Jurkat, Clone E6-1 (cell line): ENCODE data around the gene PLXNC1.
A peak's percentile ranks its signal among the peaks of the same experiment; 100 is the strongest.

ENCODE experiments used
- DNase-seq: peaks from one replicate; pipeline ENCODE4 v3.0.0-alpha.2; 2011; ENCODE audit warnings: low read depth, low spot score
- H3K4me3 ChIP-seq: 2 replicates; pipeline ENCODE4 v1.5.1; 2011; ENCODE audit warnings: mild to moderate bottlenecking, low read length, control low read depth, moderate library complexity

PLXNC1 gene

DNA sequence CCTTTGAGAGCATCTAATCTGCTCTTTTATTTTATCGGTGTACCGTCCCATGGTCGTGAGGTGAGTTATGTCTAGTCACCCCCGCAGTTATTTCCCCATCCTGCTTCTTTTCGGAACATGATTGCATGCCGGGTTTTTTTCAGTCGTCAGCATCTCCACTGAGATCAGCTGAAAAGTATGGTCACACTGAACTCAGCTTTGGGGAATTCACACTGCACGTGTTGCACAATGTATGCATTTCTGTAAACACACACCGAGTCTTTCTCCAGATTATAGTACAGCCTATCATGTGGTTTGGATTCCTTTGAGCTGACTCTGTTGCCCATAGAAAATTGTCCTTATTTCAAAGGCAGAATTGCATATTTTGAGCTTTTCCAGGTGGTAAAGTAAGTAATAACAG, 24.6 kb downstream of the PLXNC1 start:
- no peak for DNase-seq
- no peak overlapping the region for H3K4me3 ChIP-seq

DNA sequence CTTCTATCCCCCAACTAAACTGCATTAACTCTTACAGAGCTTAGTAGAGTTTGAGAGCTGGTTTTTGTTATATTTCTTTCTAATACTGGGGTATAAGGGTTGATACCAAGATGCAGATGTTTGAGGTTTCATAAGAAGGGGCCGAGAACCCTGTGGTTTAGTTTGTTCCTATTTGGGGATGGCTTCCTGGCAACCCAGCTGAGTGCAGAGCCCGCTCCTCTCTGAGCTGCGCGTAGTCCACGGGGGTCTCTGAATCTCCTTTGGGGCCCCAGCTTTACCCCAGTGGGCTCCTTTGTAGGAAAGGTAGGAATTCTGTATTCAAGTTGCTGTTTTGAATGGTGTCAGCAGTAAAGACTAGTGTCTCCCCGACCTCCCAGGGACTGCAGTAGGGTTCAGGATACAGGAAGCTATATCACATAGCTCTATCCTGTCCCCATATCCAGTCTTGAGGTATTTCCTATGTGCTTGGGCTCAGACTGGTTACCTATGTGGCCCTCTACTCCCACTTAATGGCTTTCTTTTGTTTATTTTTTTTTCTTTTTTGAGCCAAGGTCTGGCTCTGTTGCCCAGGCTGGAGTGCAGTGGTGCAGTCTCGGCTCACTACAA, 25.4 kb downstream of the PLXNC1 start:
- H3K4me3 ChIP-seq, result peak overlapping the region; percentile 3; the same call in 1 of the 2 replicates
- DNase-seq, result peak; percentile 40

DNA sequence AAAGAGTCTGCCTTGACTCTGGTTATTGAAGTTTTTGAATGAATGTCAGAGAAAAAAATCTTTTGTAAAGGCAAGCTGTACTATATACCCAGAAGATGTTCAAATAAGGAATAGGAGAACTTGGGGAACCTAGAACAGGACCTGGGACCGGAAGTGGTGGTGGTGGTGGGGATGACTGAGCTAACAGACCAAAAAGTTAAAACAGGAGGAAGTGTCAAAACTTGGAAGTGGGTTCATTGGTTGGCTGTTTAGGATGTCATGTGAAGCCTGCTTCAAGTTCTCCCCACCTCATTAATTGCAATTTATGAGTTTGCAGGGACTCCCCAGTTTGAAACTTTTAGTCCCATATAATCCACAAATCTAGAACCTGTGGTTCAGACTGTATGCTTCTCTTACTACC, 26.2 kb downstream of the PLXNC1 start:
- peak; percentile 76 for DNase-seq
- no peak overlapping the region for H3K4me3 ChIP-seq

DNA sequence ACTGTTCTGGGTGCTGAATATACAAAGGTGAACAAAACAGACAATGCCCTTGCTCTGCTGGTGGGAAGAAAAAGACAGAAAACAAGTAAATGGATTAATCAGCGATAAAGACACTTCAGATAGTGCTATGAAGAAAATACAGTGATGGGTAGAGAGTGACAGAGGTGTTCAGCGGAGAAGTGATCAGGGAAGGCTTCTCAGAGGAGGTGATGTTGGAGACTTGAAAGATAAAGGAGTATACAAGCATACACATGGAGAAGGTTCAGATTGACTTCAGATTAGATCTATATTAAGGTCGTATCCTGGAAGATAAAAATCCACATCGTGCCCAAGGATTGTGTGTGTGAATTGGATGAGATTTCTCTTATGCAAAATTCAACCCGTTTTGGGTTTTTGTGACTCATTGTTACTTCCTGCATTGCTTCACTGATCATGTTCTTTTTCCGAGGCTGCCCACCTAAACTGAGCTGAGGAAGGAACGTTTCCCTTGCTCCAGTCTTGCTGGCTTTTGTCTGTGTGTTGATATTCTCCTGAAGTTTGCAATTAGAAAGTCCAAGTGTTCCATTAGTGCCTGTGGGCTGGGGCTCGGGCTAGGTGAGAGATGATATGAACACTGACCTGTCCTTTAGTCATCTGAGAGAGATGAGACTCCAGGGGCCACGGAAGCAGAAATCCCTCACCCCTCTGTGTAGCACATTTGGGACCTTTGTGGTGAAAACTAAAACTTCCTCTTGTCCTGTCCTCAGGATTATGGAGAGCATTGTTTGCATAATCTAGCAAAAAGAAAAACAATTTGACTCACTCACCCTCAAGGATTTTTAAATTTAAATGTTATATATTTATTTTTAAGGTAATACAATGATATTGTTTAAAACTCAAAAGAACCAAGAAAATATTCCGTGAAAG, 27.6 kb downstream of the PLXNC1 start:
- no peak for DNase-seq
- H3K4me3 ChIP-seq, result no peak overlapping the region

DNA sequence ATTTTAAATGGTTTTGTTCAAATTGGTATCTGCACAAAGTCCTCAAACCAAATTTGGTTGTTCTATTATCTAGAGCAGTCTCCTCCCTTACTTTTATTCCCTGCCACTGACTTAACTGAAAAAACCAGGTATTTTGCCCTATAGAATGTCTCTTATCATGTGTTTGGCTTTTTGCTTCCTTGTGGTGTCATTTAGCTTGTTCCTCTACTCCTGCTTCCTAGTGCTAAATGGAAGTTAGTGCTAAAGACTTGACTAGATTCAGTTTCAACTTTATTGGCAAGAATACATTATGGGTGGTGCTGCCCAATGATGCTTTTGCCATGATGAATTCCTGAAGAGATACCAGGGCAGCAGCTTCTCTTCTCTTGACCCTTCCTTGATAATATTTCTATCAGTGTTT, 29.7 kb downstream of the PLXNC1 start:
- no peak overlapping the region for H3K4me3 ChIP-seq
- DNase-seq, result no peak

DNA sequence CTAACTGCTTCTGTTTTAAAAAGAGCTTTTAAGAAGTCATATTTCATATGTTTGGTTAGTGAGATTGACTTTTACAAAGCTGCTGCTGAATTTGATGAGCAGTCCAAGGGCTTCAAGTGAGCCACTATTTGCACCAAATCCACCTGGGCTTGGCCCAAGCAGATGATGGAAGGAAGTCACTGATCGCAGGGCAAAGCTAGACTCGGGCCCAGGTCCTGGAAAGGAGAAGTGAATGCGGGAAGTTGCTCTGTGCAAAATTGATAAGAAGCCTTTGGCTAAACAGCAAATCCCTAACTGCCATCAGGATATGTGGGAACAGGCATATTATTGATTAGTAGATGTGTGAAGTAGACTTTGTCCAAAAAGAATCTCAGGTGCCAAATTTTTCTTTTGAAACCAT, 30.5 kb downstream of the PLXNC1 start:
- DNase-seq, result no peak
- H3K4me3 ChIP-seq, result no peak overlapping the region

DNA sequence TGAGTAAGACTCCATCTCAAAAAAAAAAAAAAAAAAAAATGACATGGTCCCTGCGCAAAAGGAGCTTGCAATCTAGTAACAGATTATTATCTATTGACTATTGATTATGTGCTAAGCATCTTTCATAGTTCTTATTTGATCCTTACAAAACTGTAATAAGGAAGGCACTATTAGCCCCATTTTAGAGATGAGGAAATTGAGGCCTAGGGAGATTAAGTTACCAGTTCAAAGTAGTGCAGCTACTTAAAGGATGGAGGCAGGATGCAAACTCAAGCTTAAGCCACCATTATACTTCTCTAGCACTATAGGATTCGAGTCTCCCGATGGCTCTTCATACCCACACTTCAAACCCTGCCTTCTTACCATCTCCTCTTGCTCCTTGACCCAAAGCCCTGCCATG, 31.3 kb downstream of the PLXNC1 start:
- no peak for DNase-seq
- no peak overlapping the region for H3K4me3 ChIP-seq

DNA sequence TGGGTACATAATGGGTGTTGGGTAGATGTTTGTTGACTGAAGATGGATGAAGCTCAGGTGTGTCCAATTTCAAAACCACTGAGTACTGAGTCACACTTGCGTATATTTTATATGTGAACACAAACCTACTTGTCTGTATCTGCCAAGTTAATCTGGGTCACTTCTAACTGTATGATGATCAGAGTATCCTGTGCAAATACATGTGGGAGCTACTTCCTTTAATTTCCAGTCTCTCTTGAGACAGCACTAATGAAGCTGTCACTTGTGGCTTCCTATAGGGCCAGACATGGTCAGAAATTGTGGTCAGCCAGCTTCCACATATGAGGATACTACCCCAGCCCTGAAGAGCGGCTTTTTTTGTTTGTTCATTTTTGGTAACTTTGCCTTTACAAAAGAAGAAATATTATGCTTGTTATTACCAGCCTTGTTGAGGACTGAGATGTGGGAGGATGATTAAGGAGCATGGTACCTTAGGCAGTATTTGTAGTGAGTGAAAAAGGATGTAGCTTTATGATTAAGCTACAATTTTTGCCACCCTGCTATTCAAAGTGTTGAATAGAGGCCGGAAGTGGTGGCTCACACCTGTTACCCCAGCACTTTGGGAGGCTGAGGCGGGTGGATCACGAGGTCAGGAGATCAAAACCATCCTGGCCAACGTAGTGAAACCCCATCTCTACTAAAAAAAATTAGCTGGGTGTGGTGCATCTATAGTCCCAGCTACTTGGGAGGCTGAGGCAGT, 32.4 kb downstream of the PLXNC1 start:
- DNase-seq, result no peak
- no peak overlapping the region for H3K4me3 ChIP-seq

DNA sequence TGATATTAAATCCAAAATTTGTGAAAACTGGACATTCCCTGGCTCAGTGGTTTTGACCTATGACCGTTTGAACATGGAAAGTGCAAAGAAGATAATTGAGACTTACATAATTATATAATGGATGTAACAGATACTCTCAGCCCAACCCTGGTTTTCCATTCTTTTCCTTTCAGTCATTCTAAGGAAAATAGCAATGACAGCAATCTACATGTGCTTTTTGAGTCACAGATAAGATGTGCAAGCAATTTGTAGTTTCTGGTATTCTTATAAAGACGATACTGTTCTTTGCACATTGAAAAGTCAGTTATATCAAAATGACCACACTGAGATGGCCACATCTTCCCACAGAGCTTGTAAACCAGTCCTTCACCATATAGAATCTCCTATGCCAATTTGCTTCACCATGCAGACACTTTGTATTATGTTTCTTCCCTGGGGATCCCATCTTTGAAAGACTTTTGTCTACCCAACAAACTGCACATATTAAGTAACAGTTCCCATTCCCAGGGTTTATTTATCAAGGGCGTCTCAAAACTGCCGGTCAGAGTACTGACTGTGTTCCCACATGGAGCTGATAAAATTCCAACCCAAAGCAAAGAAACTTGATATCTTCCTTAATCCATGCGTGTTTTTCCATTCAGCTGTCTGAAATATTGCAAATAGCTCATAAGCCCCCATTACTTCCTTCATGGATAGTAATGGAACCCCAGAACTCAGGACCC, 34.8 kb downstream of the PLXNC1 start:
- no peak overlapping the region for H3K4me3 ChIP-seq
- no peak for DNase-seq

DNA sequence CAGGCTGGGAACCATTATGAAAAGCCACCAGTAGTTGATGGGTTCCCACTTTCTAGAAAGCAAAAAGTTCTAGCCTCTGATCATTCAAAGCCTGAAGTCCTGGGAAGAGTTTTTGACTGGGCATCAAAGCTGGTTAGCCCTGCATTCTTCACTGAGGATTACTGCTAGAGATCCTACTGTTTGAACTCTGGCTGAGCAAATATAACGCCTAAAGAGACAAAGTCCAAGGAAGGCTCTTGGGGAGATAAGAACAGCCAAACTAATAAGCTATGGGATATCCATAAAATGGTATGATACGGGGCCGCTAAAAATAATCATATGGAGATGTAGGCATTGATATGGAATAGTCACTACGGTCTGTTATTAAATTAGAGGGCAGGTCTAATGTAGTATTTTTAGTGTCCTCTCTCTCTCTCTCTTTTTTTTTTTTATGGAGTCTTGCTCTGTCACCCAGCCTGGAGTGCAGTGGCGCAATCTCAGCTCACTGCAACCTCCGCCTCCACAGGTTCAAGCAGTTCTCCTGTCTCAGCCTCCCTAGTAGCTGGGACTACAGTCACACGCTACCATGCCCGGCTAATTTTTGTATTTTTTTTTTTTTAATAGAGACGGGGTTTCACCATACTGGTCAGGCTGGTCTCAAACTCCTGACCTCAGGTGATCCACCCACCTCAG, 35.5 kb downstream of the PLXNC1 start:
- DNase-seq, result no peak
- no peak overlapping the region for H3K4me3 ChIP-seq

DNA sequence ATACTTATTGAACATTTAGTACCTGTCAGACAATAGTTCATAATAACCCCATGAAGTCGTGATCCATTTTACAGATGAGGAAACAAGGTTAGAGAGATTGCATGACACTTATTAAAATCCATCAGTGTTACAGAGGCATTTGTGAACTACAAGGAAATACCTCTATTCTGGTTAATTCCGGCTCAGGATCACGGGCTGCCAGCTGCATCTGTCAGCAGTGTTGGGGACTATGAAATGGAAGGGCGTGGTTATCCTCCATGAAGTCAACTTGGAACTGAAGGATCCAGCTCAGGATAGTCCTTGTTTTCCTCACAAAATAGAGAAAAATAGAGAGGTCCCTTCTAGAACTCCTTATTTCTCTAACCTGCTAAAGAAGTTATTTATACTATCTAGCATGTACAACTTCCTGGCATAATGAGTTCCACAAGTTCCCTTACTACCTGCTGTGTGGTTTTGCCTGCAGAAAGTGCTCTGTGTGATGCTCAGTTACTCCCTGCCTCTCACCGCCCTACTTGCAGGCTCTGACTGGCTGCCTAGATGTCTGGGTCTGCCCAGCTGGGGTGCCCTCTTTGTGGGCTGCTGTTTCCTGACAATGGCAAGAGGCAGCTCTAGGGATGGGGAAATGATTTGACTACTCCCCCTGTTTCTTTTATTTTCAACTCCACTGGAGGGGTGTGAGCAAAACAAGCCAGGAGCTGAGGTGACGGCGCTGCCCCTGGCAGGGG, 36.8 kb downstream of the PLXNC1 start:
- H3K4me3 ChIP-seq, result no peak overlapping the region
- peak; percentile 60 for DNase-seq

DNA sequence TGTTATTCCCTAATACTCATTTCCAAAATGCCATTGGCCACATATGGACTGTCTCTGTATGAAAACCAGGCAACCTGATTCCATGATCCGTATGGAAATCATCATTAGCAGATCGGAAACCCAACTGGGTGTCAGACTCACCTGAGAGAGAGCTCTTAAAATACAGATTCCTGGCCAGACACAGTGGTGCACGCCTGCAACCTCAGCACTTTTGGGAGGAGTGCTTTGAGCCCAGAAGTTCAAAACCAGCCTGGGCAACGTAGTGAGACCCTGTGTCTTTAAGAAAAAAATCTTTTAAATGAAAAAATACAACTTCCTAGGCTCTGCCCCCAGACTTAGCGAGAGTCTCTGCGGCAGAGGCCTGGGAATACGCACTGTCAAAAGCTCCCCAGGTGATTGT, 37.4 kb downstream of the PLXNC1 start:
- DNase-seq, result no peak
- H3K4me3 ChIP-seq, result no peak overlapping the region

DNA sequence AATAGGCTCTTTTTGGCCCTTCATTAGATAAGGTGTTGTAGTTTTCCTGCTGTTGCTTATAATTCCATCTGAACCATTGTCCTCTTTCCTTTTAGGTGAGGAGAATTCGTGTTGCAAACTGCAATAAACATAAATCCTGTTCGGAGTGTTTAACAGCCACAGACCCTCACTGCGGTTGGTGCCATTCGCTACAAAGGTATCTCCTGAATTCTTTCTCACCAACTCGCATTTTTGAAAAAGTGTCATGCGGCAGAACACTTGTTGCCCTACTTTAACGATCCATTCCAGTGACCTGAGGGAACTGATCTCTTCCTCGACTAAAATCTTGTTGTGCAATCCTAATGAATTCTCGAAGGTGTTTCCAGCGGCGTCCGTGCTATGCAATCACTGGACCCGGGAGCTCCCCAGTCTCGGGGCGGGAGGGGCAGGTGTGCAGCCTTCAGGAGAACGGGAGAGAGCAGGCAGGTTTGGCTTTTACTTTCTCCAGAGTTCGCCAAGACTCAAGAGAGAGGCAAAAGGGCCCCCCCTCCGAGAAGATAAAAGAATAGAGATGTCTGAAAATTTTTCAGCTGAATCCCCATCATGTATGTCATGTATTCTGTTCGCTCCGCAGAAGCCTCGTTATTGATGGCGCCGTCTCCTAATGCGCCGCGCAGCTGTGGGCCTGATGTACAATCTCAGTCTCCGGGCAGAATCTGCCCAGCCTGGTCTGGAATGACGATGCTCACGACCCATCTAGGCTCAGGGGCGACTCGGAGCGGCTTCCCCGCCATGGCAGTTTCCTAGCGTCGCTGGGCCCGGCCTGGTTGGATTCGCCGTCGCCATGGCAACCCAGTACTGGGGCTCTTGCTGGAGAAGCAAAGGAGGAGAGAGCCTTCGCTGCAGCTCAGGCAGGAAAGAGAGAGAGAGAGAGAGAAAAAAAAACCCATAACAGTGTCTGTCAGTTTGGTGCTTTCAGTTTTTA, 38.2 kb downstream of the PLXNC1 start:
- no peak for DNase-seq
- H3K4me3 ChIP-seq, result no peak overlapping the region

DNA sequence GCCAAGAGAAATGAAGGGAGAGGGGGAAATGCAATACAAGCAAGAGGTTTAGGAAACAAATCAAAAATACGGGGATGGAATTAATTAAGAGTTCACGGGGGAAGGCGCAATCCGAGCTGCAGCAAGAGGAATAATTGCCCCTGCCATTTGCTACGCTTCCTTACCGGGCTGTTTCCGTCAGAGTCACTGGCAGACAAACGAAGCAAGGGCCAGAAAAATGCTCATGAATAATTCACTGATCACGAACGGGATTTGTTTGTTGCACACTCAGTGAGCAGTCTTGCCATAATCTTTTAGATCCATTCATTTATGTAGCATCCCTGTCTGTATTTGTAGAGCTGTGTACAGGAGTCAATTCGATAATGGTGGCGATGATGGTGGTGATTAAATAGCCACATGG, 39.0 kb downstream of the PLXNC1 start:
- no peak overlapping the region for H3K4me3 ChIP-seq
- DNase-seq, result no peak

DNA sequence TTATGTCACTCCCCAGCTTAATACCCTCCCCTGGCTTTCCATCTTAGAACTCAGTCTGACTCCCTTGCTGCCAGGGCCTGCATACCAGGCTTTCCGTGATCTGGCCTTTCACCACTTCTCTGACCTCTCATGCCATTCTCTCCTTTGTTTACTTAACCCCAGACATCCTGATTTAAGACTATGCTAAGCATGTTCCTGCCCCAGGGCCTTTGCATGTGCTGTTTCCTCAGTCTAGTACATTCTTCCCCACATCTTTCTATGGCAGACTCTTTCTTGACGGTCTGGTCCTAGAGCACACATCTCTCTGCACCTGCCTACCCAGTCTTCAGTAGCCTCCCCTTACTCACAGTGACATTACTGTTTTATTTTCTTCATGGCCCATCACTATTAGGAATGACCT, 42.2 kb downstream of the PLXNC1 start:
- DNase-seq, result no peak
- no peak overlapping the region for H3K4me3 ChIP-seq

DNA sequence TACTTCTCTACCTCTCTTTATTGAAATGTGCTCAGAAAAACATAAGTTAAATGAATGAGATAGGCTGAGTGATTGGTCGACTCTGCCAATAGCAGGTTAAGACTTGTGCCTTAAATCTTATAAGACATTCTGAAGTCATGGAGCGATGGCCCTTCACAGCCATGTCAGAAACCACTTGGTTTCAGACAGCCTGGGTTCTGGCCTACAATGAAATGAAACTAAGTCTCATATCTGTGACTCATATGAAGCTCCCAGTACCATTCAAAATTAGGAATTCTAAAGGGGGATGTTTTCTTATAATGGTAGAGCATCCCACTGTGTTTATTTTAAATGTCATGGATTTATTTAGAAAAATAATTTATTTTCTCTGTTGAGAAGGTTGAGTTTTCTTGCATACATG, 42.6 kb downstream of the PLXNC1 start:
- no peak for DNase-seq
- H3K4me3 ChIP-seq, result no peak overlapping the region

DNA sequence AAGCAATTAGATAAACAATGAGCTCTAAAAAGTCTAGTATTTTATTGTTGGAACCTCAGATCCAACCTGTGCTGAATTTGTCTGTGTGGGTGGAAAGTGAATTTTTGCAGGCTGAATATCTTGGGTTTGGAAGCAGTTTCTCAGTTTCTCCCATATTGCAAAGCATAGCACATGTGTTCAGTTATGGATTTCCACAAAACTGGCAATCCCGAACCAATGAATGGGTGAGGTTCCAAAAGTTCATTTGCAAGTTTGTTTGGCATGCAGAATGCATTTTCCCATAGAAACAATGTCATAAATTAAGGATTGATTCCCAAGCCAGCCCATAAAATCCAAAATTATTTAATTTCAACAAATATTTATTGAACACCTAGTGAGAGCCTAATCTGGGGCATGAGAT, 43.4 kb downstream of the PLXNC1 start:
- no peak for DNase-seq
- no peak overlapping the region for H3K4me3 ChIP-seq
